ENCODE data around the gene UBE2M.

UBE2M gene

GRCh38 chr19:58570770-58571574, 12.6 kb upstream of the UBE2M start:
- DNase-seq, result no peak

GRCh38 chr19:58569943-58570670, 11.7 kb upstream of the UBE2M start:
- DNase-seq, result no peak

- DNase-seq, result no peak
Measured at GRCh38 chr19:58569191-58569942, 11.0 kb upstream of the UBE2M start.

- no peak for DNase-seq
Measured at GRCh38 chr19:58568453-58569130, 10.2 kb upstream of the UBE2M start.

GRCh38 chr19:58566989-58567388, 8.6 kb upstream of the UBE2M start:
- no peak for DNase-seq

GRCh38 chr19:58563823-58564222, 5.4 kb upstream of the UBE2M start:
- no peak for DNase-seq

GRCh38 chr19:58563034-58563573, 4.7 kb upstream of the UBE2M start:
- no peak for DNase-seq

GRCh38 chr19:58562122-58563033, 4.0 kb upstream of the UBE2M start:
- DNase-seq, result no peak

GRCh38 chr19:58561373-58562121, 3.1 kb upstream of the UBE2M start:
- no peak for DNase-seq

GRCh38 chr19:58560921-58561320, 2.5 kb upstream of the UBE2M start:
- no peak for DNase-seq

GRCh38 chr19:58560007-58560887, 1.8 kb upstream of the UBE2M start:
- DNase-seq, result no peak

GRCh38 chr19:58559275-58560006, 1.0 kb upstream of the UBE2M start:
- no peak for DNase-seq

- DNase-seq, result no peak
Measured at GRCh38 chr19:58558623-58559274, 338 bp upstream of the UBE2M start.

GRCh38 chr19:58557221-58558065, 968 bp downstream of the UBE2M start:
- DNase-seq, result no peak

- no peak for DNase-seq
Measured at GRCh38 chr19:58556622-58557220, 1.7 kb downstream of the UBE2M start.

- no peak for DNase-seq
Measured at GRCh38 chr19:58555920-58556621, 2.3 kb downstream of the UBE2M start.

All from SIG-M5 (cell line).